GOT3 (cell line): ENCODE results near the gene FEZF1.

Experiments used
- DNase-seq: peaks from one replicate; lab custom pipeline; 2025; ENCODE audit warnings: mixed read lengths; lab: John Stamatoyannopoulos, UW

The FEZF1 gene

GRCh38 chr7:122304319-122304975 is at the start of gene FEZF1:
Gene FEZF1 (minus strand): TSS chr7:122304750. CDS start chr7:122304437, 313 bp downstream.
- DNase-seq = no peak

GRCh38 chr7:122352454-122352853 is 47.9 kb upstream of the FEZF1 start:
- no peak for DNase-seq

DNA sequence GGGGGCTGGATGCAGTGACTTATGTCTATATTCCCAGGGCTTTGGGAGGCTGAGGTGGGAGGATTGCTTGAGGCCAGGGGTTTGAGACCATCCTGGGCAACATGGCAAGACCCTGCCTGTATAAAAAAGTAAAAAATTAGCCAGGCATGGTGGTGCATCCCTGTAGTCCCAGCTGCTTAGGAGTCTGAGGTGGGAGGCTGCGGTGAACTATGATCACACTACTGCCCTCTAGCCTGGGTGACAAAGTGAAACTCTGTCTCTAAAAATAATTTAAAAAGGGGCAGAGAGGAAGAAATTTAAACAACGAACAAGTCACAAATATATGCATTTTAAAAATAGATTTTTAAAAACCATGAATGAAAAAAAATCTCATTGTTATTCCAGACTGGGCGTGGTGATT is 46.2 kb upstream of the FEZF1 start:
- DNase-seq = no peak

DNA sequence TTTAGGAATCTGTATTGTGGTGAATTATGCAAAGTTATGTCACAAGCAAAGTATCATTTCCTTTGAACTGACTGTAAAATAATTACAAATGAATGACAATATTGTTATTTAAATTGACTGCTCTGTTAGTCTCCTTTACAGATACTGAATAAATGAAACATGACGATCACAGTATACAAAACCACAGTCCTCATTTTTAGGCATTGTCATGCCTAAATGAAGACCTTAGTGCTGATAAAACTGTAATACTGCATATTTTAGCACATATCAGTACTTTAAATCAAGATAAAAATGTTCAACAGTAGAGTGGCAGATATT is 39.7 kb upstream of the FEZF1 start:
- no peak for DNase-seq

DNA sequence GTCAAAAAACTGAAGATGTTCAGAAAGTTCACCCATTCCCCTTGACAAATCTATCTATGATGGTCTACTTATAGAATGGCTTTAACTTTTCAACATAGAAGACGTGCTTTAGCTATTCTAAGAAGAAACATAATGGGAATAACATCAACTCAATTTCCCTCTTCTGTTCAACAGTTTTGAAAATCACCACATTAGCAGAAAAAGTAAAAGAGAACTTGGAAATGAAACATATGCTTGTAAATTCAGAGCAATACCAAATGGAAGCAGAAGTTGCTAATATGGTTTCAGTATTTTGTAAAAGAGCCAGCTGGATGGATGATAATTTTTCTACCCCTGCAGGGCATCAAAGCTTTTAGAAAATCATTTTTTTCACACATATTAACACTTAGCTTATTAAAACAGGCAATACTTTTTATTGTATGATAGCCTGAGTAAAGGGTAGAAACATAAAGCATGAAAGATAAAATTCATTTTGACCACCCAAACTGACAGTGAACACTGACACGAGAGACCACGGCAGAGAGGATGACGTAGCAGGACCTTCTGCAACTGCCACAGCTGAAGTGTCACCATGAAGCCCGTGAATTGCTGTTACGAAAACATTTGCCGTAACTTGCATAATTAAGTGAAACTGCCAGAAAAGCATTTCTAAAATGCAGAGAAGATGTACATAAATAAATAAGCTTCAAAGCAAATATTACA is 39.2 kb upstream of the FEZF1 start:
- DNase-seq = no peak

GRCh38 chr7:122340427-122340826 is 35.9 kb upstream of the FEZF1 start:
- DNase-seq = no peak

DNA sequence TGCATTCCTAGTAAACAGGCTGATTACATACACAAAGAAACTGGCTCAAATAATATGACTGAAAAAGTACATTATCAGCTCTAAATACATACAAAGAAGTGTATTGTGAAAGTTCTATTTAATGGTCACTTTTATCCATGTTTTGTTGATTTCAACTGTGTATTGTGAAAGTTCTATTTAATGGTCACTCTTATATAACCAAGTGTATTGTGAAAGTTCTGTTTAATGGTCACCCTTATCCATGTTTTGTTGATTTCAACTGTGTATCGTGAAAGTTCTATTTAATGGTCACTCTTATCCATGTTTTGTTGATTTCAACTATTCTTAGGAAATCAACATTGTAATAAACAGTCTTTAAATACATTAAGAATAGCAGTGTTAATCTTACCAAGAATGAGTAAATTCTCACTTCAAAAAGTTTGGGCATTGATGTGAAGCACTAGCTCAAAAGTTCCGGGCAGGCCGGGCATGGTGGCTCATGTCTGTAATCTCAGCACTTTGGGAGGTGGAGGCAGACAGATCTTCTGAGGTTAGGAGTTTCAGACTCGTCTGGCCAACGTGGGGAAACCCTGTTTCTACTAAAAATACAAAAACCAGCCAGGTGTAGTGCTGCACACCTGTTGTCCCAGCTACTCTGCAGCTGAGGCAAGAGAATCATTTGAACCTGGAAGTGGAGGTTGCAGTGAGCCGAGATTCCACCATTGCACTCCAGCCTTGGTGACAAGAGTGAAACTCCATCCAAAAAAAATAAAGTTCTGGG is 34.8 kb upstream of the FEZF1 start:
- no peak for DNase-seq

- no peak for DNase-seq
Observed at GRCh38 chr7:122337011-122337410, 32.5 kb upstream of the FEZF1 start.

DNA sequence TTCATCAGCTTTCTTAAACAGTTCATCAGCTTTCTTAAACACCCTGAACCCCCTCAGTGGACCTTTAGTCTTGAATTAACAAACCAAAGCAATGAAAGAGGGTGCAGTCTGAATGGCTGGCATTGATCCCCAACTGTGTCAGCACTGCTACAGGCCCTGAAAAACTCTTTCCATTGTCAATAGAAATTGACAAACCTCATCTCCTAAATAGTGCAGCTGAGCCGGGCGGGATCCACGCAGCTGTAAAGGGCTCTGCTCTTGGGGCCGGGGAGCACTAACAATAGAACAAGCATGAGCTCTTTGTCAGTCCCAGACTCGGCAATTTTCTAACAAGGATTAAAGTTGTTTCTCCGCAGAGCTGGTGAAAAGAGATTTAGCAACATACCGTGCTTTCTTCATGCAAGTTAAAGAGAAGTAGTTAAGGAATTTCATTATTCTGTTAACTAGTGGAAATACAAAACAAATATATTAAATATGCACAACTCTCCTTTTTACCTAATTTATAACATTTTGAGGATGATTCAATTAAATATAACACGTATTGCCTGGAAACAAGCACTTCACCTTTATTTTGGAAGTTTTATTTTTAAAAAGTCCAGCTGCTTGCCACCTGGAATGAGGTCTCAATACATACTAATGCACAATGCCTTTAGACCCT is 24.7 kb upstream of the FEZF1 start:
- DNase-seq = no peak

DNA sequence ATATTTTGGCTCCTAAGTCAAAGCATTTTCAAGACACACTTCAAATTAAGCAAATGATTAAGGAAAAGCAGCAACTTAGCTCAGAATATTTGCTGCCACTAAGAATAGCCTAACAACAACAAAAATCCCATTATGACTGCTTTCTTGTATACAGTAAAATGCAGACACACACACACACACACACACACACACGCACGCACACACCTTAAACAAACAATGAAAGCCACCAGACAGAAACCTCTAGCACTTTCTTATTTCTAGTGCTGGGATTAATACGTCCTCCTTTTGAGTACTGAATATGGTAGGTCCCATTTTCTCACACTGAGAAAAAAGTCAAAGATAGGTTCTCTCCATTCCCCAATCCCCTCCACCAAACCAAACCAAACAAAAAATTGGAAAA is 23.4 kb upstream of the FEZF1 start:
- DNase-seq = no peak

DNA sequence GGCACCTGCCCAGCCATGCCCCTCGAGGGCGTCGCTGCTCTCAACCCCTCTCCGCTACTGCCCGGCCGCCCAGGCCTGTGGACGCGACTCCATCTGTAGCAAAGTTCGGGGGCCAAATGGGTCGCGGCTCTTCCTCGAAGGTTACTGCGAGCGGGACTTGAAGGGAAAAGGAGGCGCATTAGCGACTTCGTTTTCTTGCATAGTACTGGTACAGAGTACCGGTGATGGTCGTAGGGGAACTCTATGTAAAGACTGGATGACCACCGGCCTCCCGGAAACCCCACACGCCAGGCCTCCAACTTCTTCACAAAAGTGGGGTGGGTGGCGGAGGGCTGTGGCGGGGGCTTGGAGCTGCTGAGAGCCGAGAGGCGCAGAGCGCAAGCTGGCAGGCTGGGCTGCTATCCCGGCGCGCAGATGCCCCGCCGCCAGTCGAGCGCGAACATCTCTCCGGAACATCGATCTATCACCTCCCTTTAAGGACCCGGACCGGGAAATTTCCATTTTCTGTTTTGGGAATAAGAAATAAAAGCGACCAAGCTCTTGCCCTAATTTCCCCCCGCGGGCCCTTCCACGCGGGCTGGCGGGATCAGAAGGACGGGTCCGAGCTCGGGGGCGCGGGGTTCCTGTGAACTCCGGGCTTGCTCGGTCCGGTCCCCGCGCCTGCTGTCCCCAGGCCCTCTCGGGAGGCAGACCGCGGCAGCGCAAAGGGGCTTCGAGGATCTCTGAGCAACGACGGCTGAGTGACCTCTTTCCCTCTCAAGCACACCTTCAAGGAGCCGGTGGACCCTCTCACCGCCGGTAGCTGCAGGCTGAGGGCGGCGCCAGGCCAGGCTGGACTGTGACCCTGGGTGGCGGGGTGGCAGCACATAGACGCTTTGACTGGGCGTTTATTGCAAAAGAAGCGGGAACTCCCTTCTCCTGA is 12.2 kb upstream of the FEZF1 start:
- DNase-seq = no peak

DNA sequence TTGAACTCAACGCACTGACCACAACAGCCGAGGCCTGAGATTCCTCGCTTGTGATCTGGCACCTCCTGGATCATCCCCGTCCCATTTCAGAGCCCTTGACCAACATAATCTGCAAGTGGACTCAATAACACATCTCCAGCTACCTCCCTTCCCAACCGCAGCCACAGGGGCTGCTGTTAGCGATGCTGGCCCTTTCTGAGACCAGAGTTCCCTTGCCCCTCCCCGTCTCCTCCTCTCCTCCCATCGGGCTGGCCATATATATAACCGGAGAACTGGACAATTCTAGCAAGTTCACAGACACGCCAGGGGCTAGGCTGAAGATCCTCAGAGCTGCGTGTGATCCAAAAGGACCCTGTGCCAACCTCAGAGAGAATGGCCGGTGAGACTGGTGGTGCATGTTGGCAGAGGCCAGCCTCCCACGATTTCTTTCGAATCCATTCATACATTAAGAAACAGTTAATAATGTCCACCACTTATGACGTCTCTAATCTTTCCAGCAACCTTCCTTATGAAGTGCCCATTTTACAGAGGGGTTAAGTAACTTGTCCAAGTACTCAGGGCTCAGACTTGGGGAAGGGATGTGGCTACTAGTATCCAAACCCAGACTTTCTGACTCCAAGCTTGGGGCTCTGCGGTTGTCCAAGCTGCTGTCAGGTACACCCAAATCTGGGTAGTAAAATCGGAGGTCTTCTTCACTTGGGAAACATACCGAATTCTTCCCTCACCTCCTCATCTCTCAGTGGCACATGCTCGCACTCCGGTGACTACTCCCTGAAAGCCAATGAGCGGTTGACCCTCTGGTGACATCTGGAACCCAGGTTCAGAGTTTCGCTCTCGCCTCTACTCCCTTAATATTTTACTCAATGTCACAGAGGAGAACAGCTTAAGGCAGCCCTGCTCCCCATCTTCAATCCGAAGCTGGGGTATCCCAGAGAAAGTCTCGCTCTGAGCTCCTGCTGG is 11.2 kb upstream of the FEZF1 start:
- DNase-seq = no peak

DNA sequence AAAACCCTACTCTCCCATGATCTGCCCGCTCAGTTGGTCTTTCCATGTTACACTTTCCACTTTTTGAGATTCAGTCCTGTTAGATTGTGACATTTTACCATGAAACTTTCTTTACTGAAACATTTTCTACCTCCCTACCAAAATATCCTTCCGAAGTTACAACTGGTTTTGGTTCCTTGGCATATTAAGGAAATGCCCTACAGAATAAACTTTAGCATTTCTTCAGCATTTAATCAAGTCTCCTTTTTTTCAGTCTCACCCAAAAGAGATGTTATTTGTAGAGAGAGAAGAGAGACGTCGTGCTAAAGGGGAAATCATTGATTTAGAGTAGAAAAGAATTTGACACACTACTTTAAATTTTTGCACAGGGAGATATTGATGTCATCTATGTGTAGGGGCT is 9.7 kb upstream of the FEZF1 start:
- no peak for DNase-seq

DNA sequence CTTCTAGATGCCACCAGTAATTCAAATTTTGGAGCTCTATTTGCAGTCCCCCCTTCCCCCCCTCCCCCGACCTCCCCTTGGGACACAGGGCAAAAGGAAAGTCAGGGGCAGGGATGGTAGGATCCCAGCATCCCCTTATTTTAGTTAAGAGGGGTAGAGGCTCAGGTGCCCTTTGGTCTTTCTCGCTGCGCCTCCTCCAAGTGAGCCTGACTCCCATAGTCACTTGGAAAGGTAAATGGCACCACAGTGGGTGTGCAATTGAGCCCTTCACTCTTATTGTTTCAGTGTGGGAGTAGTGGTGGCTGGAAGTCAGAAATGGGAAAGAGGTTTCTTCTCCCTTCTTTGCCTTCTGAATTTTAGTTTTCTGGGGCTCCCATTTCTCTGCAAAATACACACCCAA is 8.2 kb upstream of the FEZF1 start:
- no peak for DNase-seq

DNA sequence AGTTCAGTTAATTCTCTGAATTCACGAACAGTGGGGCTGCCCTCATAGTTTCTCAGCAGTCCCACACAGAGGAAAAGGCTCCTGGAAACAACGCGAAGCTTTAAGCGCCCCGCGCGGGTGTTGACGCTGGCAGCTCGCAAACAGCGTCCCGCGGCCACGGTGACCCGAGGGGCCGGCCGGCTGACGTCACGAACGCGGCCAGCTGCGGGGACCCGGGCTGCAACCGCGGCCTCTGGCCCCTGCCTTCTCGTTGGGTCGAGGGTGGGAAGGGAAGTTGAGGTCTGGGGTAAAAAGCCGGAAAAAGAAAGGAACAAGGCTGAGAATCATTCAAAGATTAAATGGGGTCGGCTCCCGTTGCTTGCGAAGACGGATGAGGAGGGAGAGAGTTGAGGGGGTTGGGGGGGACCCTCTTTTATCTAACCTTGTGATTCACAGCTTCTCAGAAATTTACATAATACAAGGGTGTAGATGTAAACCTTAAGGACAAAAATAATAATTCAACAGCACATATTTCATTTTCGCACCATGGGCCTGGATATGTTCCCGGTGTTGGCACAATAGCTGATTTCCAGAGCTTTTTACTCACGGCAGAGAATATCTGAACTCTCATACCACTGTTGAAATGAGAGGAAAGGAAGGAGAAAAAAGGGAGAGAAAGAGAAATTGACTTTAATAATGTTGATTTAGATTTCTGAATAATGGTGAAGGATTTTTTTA is 7.3 kb upstream of the FEZF1 start:
- no peak for DNase-seq

- DNase-seq = no peak
Observed at GRCh38 chr7:122311050-122311700, 6.6 kb upstream of the FEZF1 start.

- DNase-seq = no peak
Observed at GRCh38 chr7:122310119-122311021, 5.8 kb upstream of the FEZF1 start.

DNA sequence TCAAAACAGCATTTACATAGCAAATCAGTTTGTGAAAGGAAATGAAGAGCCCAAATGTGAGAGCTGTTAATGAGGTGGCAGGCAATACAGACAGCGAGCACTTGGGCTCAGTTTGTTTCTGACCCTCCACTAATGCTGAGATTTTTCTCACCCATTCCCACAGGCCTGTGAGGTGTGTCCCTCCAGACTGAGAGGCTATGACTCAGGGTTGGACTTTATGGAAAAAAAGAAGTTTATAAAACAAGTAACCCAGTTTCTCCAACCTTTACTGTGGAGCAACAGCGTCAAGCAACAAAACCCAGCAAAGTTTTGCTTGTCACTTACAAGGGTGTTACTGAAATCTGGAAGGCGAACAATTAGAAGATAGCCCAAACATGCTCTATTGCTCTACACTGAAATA is 4.9 kb upstream of the FEZF1 start:
- DNase-seq = no peak
